ENCODE data around the gene NKX2-4. TPM values are rescaled to one million over a fixed set of nuclear protein-coding genes. Genes with fewer than 3 reads are reported as not detected.

The NKX2-4 gene
- total and polyA plus RNA-seq, 4 donors, result not detected

DNA sequence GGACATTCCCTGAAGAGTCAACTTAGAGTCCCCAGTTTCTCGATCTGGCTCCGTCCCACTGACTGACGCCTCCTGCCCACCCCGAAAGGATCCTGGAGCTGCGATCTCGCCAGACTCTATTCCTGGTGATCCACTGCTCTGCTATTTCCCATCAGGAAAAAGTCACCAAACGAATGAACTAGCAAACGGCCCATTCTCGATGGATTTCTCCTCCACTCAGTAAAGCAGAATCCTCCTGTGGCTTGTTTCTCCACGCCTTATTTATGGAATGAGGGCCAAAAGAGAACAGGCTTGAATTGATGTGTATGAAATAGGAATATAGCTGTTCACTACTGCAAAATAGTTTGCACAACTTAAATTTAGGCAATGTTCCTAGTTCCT, 5.4 kb downstream of the NKX2-4 start:
- Histone ChIP-seq H3K4me1 (ENCODE audit: control insufficient read depth in 5 of 5, insufficient read depth in 5 of 5, low read length in 5 of 5) (peaks cover 0 to 16% (median 0%) of the 10 kb centered on the region in 5 donors), H3K9me3 (ENCODE audit: control insufficient read depth in 4 of 4, insufficient read depth in 3 of 4, low read length in 3 of 4) (peaks cover 0 to 4% (median 0%) of the 10 kb centered on the region in 4 donors), H3K9ac (ENCODE audit: insufficient read depth in 1 of 2, low read length in 2 of 2) (no peak overlapping the region), H3K27ac (ENCODE audit: low read depth in 1 of 2, low read length in 1 of 2) (no peak overlapping the region), H3K36me3 (ENCODE audit: control insufficient read depth in 4 of 4, insufficient read depth in 4 of 4, low read length in 4 of 4) (peaks cover 0 to 13% (median 9%) of the 10 kb centered on the region in 4 donors), H3K27me3 (ENCODE audit: control insufficient read depth in 3 of 3, insufficient read depth in 3 of 3, low read length in 2 of 3) (peaks cover 13 to 53% (median 50%) of the 10 kb centered on the region in 3 donors), H3K4me3 (no peak overlapping the region)
- DNase-seq (no peak), ATAC-seq (ENCODE audit: insufficient read depth, low FRiP score) (no peak)
- TF ChIP-seq, protein P1, sequence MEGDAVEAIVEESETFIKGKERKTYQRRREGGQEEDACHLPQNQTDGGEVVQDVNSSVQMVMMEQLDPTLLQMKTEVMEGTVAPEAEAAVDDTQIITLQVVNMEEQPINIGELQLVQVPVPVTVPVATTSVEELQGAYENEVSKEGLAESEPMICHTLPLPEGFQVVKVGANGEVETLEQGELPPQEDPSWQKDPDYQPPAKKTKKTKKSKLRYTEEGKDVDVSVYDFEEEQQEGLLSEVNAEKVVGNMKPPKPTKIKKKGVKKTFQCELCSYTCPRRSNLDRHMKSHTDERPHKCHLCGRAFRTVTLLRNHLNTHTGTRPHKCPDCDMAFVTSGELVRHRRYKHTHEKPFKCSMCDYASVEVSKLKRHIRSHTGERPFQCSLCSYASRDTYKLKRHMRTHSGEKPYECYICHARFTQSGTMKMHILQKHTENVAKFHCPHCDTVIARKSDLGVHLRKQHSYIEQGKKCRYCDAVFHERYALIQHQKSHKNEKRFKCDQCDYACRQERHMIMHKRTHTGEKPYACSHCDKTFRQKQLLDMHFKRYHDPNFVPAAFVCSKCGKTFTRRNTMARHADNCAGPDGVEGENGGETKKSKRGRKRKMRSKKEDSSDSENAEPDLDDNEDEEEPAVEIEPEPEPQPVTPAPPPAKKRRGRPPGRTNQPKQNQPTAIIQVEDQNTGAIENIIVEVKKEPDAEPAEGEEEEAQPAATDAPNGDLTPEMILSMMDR (IDR thresholded peaks at IDR 0.05; ENCODE audit: control extremely low read depth, extremely low read depth), result no peak
- WGBS, 2 donors, result 18 to 27% methylated on average over 10 of the region's 10 CpGs

DNA sequence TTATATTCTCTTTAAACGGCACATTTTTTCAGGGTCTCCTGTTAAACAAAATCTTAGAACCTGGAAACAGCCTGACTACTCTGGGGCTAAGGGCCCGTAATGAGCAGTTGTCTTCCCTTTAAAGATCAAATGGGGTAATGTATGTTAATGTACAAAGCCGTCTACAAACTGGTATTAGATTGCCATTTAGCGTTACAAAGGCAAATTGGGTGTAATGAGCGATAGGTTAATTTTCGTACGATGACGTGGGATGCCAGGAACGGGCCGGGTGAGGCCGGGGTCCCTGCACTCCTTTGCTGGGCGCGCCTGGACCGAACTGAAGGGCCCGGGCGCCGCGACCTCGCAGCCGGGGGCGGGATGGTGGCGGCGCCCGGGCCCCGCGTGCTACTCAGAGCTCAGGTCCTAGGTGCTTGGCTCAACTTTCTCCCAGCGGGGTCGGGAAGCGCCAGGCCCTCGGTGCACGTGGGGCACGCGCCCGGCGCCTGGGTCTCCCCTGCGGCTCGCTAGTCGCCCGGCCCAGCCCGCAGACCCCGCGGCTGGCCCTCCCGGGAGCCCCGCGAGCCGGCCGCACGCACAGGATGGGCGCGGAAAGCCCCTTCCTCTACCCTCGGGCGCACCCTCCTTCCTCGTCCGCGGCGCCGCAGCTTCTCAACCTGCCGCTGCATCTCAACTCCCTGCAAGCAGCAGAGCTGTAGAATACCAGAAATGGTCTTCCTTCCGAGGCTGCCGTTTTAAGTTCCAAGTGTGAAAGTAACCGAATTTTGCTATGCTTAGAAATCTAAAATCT, 5.9 kb downstream of the NKX2-4 start:
- Histone ChIP-seq H3K4me3 (no peak overlapping the region), H3K27ac (ENCODE audit: low read depth in 1 of 2, low read length in 1 of 2) (no peak overlapping the region), H3K9me3 (ENCODE audit: control insufficient read depth in 4 of 4, insufficient read depth in 3 of 4, low read length in 3 of 4) (peaks cover 0 to 4% (median 0%) of the 10 kb centered on the region in 4 donors), H3K9ac (ENCODE audit: insufficient read depth in 1 of 2, low read length in 2 of 2) (no peak overlapping the region), H3K27me3 (ENCODE audit: control insufficient read depth in 3 of 3, insufficient read depth in 3 of 3, low read length in 2 of 3) (peaks cover 11 to 53% (median 50%) of the 10 kb centered on the region in 3 donors), H3K36me3 (ENCODE audit: control insufficient read depth in 4 of 4, insufficient read depth in 4 of 4, low read length in 4 of 4) (peaks cover 0 to 15% (median 11%) of the 10 kb centered on the region in 4 donors), H3K4me1 (ENCODE audit: control insufficient read depth in 5 of 5, insufficient read depth in 5 of 5, low read length in 5 of 5) (peaks cover 0 to 14% (median 0%) of the 10 kb centered on the region in 5 donors)
- DNase-seq (peak in 1 of 3 donors; percentile 29), ATAC-seq (ENCODE audit: insufficient read depth, low FRiP score) (no peak)
- WGBS, 2 donors, result 23 to 36% methylated on average over 54 to 61 of the region's 61 CpGs
- TF ChIP-seq, protein P1 (IDR thresholded peaks at IDR 0.05; ENCODE audit: control extremely low read depth, extremely low read depth), result no peak

DNA sequence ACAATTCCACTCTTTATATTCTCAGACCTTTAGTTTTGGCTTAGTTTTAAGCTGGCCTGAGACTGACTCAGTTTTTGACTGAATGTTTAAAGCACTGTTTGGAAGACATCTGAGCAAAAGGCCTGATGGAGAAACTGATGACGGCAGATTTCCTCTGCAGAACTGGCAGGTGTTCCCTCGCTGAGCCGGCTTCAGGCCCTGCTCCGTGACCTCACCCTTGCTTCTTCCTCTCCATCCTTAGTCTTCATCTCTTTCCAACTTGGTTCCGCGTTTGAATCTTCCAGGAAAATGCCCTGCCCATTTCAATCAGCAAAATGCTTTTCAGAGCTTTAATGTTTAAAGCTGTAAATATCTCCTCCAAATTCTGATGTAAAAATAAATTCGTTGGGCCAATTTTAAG, 6.6 kb downstream of the NKX2-4 start:
- peaks cover 0 to 8% (median 0%) of the 10 kb centered on the region in 5 donors for H3K4me1 ChIP-seq (ENCODE audit: control insufficient read depth in 5 of 5, insufficient read depth in 5 of 5, low read length in 5 of 5)
- TF ChIP-seq, protein P1 (IDR thresholded peaks at IDR 0.05; ENCODE audit: control extremely low read depth, extremely low read depth), result no peak
- peaks cover 0 to under 1% (median 0%) of the 10 kb centered on the region in 4 donors for H3K9me3 ChIP-seq (ENCODE audit: control insufficient read depth in 4 of 4, insufficient read depth in 3 of 4, low read length in 3 of 4)
- no peak overlapping the region for H3K27ac ChIP-seq (ENCODE audit: low read depth in 1 of 2, low read length in 1 of 2)
- H3K9ac ChIP-seq (ENCODE audit: insufficient read depth in 1 of 2, low read length in 2 of 2), result no peak overlapping the region
- peaks cover 6 to 53% (median 50%) of the 10 kb centered on the region in 3 donors for H3K27me3 ChIP-seq (ENCODE audit: control insufficient read depth in 3 of 3, insufficient read depth in 3 of 3, low read length in 2 of 3)
- DNase-seq, result no peak
- H3K36me3 ChIP-seq (ENCODE audit: control insufficient read depth in 4 of 4, insufficient read depth in 4 of 4, low read length in 4 of 4), result peaks cover 0 to 15% (median 11%) of the 10 kb centered on the region in 4 donors
- H3K4me3 ChIP-seq, result no peak overlapping the region
- no peak for ATAC-seq (ENCODE audit: insufficient read depth, low FRiP score)
- WGBS, 2 donors, result 94 to 95% methylated on average over 7 of the region's 7 CpGs
